Measurements from ENCODE around the gene GUCY1B1.

- TF ChIP-seq JUND (IDR thresholded peaks at IDR 0.05) (no peak), SIN3A (IDR thresholded peaks at IDR 0.05; ENCODE audit: low read depth) (no peak), POLR2AphosphoS5 (IDR thresholded peaks at IDR 0.05; ENCODE audit: low read depth, low read length) (no peak), CEBPB (IDR thresholded peaks at IDR 0.05; ENCODE audit: low read depth) (no peak), ZNF274 (IDR thresholded peaks at IDR 0.05; ENCODE audit: low read depth, low read length) (no peak), EZH2 (IDR thresholded peaks at IDR 0.05) (no peak), ELF1 (IDR thresholded peaks at IDR 0.05; ENCODE audit: borderline replicate concordance, low read depth) (no peak)
- TF ChIP-seq, protein P1, sequence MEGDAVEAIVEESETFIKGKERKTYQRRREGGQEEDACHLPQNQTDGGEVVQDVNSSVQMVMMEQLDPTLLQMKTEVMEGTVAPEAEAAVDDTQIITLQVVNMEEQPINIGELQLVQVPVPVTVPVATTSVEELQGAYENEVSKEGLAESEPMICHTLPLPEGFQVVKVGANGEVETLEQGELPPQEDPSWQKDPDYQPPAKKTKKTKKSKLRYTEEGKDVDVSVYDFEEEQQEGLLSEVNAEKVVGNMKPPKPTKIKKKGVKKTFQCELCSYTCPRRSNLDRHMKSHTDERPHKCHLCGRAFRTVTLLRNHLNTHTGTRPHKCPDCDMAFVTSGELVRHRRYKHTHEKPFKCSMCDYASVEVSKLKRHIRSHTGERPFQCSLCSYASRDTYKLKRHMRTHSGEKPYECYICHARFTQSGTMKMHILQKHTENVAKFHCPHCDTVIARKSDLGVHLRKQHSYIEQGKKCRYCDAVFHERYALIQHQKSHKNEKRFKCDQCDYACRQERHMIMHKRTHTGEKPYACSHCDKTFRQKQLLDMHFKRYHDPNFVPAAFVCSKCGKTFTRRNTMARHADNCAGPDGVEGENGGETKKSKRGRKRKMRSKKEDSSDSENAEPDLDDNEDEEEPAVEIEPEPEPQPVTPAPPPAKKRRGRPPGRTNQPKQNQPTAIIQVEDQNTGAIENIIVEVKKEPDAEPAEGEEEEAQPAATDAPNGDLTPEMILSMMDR (IDR thresholded peaks at IDR 0.05 in 2 of 3, conservative IDR thresholded peaks at IDR 0.05 in 1 of 3; ENCODE audit: borderline replicate concordance in 1 of 3, insufficient read depth in 1 of 3, low read depth in 2 of 3, low read length in 2 of 3): no peak
- TF ChIP-seq, protein P2, sequence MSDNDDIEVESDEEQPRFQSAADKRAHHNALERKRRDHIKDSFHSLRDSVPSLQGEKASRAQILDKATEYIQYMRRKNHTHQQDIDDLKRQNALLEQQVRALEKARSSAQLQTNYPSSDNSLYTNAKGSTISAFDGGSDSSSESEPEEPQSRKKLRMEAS (IDR thresholded peaks at IDR 0.05): no peak
- TF ChIP-seq, protein P3, sequence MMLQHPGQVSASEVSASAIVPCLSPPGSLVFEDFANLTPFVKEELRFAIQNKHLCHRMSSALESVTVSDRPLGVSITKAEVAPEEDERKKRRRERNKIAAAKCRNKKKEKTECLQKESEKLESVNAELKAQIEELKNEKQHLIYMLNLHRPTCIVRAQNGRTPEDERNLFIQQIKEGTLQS (IDR thresholded peaks at IDR 0.05): no peak
These were observed 10.3 kb downstream of the GUCY1B1 start for GRCh38 chr4:155769090-155769489.

All from HCT116 (cell line).